Endothelial cell (in vitro differentiated cells): ENCODE results near the gene SYAP1. TPM values are rescaled to one million over a fixed set of nuclear protein-coding genes. Genes with fewer than 3 reads are reported as not detected.

Experiments
- DNase-seq: peaks from one replicate; pipeline ENCODE4 v3.0.0; 2021; ENCODE audit warnings: low spot score
- H3K27ac Mint-ChIP-seq: one replicate; pipeline ENCODE4 v1.8.0; 2021; ENCODE audit warnings: mixed read lengths, inconsistent platforms; ENCODE audit not compliant: unreplicated experiment
- H3K27me3 Mint-ChIP-seq: one replicate; pipeline ENCODE4 v1.8.0; 2021; ENCODE audit warnings: mild to moderate bottlenecking, moderate library complexity, mixed read lengths, inconsistent platforms; ENCODE audit not compliant: unreplicated experiment
- H3K36me3 Mint-ChIP-seq: one replicate; pipeline ENCODE4 v1.8.0; 2021; ENCODE audit warnings: mild to moderate bottlenecking, low read depth, mixed read lengths, inconsistent platforms; ENCODE audit not compliant: unreplicated experiment
- H3K4me1 Mint-ChIP-seq: one replicate; pipeline ENCODE4 v1.8.0; 2021; ENCODE audit warnings: mild to moderate bottlenecking, mixed read lengths, inconsistent platforms; ENCODE audit not compliant: unreplicated experiment
- H3K4me3 Mint-ChIP-seq: one replicate; pipeline ENCODE4 v1.8.0; 2021; ENCODE audit warnings: mild to moderate bottlenecking, mixed read lengths, inconsistent platforms; ENCODE audit not compliant: unreplicated experiment
- H3K9me3 Mint-ChIP-seq: one replicate; pipeline ENCODE4 v1.8.0; 2021; ENCODE audit warnings: mixed read lengths, inconsistent platforms; ENCODE audit not compliant: unreplicated experiment
- total RNA-seq: library from RNA; stranded (reverse); fragmentation: NEBNext Ultra II Directional; extraction: Animal tissue kit (Norgen Biotek cat#: 25700); gene quantifications from one replicate; pipeline ENCODE4 v1.2.1, GENCODE V29; 2021; ENCODE audit not compliant: unreplicated experiment
- TF ChIP-seq, protein P1 (sequence below): fragments of 200-600 bp; sonication (generic); IDR thresholded peaks from one replicate; pipeline ENCODE4 v1.5.0; 2021; ENCODE audit warnings: antibody characterized with exemption; ENCODE audit not compliant: unreplicated experiment

SYAP1 gene
- total RNA-seq, 1 donor from 2014 or later: 18.8 TPM

DNA sequence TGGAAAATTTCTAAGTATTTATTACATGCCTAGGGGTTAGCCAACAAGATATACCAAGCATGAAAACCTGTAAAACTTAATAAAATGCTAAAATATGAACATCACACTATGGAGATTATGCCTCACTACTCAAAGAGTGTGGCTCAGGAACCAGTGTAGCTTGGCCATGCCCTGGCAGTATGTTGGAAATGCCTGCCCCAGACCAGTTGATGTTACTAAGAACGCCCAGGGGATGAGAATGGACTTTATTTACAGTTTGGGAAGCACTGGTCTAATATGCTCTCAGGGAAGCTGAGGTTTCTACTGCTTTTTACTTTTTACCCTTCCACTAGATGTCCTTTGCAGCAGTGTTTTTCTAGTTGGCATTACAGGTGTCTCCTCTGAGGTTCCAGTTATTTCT, 43.2 kb downstream of the SYAP1 start:
- Mint-ChIP-seq H3K36me3 (no peaks in the 10 kb centered on the region), H3K27me3 (no peaks in the 10 kb centered on the region), H3K4me1 (no peaks in the 10 kb centered on the region), H3K27ac (no peak overlapping the region), H3K9me3 (no peaks in the 10 kb centered on the region), H3K4me3 (no peak overlapping the region)
- no peak for DNase-seq
- TF ChIP-seq, protein P1, sequence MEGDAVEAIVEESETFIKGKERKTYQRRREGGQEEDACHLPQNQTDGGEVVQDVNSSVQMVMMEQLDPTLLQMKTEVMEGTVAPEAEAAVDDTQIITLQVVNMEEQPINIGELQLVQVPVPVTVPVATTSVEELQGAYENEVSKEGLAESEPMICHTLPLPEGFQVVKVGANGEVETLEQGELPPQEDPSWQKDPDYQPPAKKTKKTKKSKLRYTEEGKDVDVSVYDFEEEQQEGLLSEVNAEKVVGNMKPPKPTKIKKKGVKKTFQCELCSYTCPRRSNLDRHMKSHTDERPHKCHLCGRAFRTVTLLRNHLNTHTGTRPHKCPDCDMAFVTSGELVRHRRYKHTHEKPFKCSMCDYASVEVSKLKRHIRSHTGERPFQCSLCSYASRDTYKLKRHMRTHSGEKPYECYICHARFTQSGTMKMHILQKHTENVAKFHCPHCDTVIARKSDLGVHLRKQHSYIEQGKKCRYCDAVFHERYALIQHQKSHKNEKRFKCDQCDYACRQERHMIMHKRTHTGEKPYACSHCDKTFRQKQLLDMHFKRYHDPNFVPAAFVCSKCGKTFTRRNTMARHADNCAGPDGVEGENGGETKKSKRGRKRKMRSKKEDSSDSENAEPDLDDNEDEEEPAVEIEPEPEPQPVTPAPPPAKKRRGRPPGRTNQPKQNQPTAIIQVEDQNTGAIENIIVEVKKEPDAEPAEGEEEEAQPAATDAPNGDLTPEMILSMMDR: no peak

DNA sequence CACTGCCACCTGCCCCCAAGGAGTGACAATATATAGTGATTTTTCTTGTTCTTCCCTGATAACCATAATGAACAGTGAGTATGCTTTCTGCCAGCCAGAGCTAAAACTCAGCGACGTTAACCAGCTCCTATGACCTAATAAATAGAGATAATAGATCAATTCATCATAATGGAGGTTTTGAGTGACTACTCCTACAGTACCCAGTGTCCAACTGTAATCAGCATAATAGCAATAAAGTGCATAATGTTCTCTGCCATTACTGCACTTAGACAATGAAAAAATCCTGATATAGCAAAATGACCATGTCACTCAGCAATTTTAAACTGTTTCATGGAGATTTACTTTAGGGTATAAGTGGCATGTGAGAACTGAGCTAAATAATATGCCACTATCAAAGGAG, 46.2 kb downstream of the SYAP1 start:
- Mint-ChIP-seq H3K9me3 (no peaks in the 10 kb centered on the region), H3K36me3 (no peaks in the 10 kb centered on the region), H3K27me3 (no peaks in the 10 kb centered on the region), H3K27ac (no peak overlapping the region), H3K4me3 (no peak overlapping the region), H3K4me1 (no peaks in the 10 kb centered on the region)
- no peak for DNase-seq
- TF ChIP-seq, protein P1: no peak

DNA sequence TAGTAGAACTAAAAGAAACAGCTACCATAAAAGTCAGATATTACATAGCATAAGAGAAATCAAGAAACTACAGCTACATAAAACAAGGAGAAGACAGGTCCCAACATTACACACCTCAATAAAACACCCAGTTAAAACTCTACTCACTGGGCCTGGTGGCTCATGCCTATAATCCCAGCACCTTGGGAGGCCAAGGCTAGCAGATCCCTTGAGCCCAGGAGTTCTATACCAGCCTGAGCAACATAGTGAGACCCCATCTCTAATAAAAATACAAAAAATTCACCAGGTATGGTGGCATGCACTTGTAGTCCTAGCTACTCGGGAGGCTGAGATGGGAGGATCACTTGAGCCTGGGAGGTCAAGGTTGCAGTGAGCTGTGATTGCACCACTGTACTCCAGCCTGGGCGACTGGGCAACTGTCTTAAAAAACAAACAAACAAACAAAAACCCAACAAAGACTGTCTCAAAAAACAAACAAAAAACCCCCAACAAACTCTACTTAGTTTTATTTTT, 51.6 kb downstream of the SYAP1 start:
- H3K4me1 Mint-ChIP-seq: no peaks in the 10 kb centered on the region
- H3K27ac Mint-ChIP-seq: no peak overlapping the region
- DNase-seq: no peak
- H3K27me3 Mint-ChIP-seq: no peaks in the 10 kb centered on the region
- TF ChIP-seq, protein P1: no peak
- H3K4me3 Mint-ChIP-seq: no peak overlapping the region
- H3K9me3 Mint-ChIP-seq: no peaks in the 10 kb centered on the region
- H3K36me3 Mint-ChIP-seq: no peaks in the 10 kb centered on the region

DNA sequence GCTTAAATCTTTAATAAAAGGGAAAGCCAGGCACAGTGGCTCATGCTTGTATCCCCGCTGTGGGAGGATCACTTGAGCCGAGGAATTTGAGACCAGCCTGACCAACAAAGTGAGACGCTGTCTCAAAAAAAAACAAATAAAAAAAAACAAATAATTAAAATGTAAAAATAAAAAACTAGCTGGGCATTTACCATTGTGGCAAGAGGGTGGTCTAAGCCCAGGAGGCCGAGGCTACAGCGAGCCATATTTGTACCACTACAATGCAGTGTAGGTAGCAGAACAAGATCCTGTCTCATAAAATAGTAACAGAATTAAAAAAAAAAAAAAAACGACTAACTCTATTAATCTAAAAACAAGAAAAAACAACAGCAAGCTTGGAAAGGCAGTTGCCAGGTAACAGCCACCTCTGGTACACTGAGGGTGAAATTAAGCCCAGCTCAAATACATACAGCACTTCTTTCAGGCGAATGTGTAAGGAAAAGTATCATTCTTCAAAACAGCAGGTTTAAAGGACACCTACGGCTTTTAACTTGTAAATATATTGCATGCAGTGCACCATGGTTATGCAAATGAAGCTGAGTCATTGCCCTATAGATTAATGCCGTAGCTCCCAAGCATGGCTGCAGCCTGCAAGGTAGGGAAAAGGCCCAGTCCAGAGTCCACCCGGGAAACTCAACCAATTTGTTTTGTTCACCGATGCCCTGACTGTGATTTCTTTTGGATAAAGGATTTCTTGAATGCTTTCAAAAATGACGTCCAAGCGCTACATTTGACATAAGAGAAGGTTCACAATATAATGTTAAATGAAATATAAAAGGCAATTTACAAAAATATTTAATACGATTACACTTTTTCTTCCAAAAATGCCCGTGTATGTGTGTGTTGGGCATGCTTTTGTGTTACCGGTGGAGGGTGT, 52.3 kb downstream of the SYAP1 start:
- no peaks in the 10 kb centered on the region for H3K9me3 Mint-ChIP-seq
- no peaks in the 10 kb centered on the region for H3K4me1 Mint-ChIP-seq
- TF ChIP-seq, protein P1: no peak
- no peak overlapping the region for H3K4me3 Mint-ChIP-seq
- H3K36me3 Mint-ChIP-seq: no peaks in the 10 kb centered on the region
- DNase-seq: peak; percentile 2
- peak overlapping the region; percentile 95 for H3K27ac Mint-ChIP-seq
- H3K27me3 Mint-ChIP-seq: no peaks in the 10 kb centered on the region

DNA sequence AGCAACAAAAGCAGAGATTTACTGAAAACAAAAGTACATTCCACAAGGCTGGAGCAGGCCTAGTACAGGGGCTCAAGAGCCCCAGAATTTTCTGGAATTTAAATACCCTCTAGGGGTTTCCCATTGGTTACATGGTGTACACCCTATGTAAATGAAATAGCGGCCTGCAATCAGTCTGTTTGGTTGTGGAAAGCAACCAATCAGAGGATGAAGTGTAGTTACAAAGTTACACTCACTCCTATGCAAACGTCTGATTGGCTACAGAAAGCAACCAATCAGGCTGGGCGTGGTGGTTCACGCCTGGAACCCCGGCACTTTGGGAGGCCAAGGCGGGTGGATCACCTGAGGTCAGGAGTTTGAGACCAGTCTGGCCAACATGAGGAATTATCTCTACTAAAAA, 53.0 kb downstream of the SYAP1 start:
- Mint-ChIP-seq H3K4me3 (no peak overlapping the region), H3K4me1 (no peaks in the 10 kb centered on the region), H3K9me3 (no peaks in the 10 kb centered on the region), H3K36me3 (no peaks in the 10 kb centered on the region), H3K27ac (no peak overlapping the region), H3K27me3 (no peaks in the 10 kb centered on the region)
- TF ChIP-seq, protein P1: no peak
- DNase-seq: no peak
